Caco-2 (cell line): ENCODE results near the gene AGAP2. TPM values are rescaled to one million over a fixed set of nuclear protein-coding genes. Genes with fewer than 3 reads are reported as not detected.

Source experiments
- BruUV-seq: library from RNA; stranded (reverse); fragments of 400-500 nt; replicated peaks from 2 replicates; lab custom pipeline; 2021; lab: Mats Ljungman, UMichigan
- CTCF ChIA-PET: fragments of 300-600 bp; sonication (Branson Sonifier 250); formaldehyde crosslinking; loops from one replicate; lab custom pipeline; 2022; ENCODE audit warnings: antibody characterized with exemption; lab: Charles Lee
- POLR2A ChIA-PET: fragments of 300-600 bp; sonication (Branson Sonifier 250); formaldehyde crosslinking; loops from one replicate; lab custom pipeline; 2022; ENCODE audit warnings: antibody characterized with exemption; lab: Charles Lee
- DNase-seq, 2 experiments: peaks; one replicate each; pipeline versions ENCODE4 v3.0.0 to v3.0.0-alpha.2; 2020 to 2022
- H3K27me3 ChIP-seq: replicated peaks from 2 replicates; pipeline ENCODE4 v1.6.0; 2011; ENCODE audit warnings: low read length; ENCODE audit not compliant: control insufficient read depth, insufficient read depth
- H3K36me3 ChIP-seq: 2 replicates; pipeline ENCODE4 v1.5.1; 2011; ENCODE audit warnings: low read length; ENCODE audit not compliant: control insufficient read depth, insufficient read depth
- H3K4me1 ChIP-seq: fragments of 250-450 bp; sonication (Bioruptor Pico); 2 replicates; pipeline ENCODE4 v1.5.1; 2020; ENCODE audit warnings: mild to moderate bottlenecking
- H3K4me3 ChIP-seq: 2 replicates; pipeline ENCODE4 v1.5.1; 2011; ENCODE audit warnings: low read depth, mild to moderate bottlenecking, control low read depth, low read length
- H3K9me3 ChIP-seq: fragments of 250-450 bp; sonication (Bioruptor Pico); 2 replicates; pipeline ENCODE4 v1.5.1; 2020; ENCODE audit warnings: mild to moderate bottlenecking, moderate library complexity
- H3K27ac Mint-ChIP-seq: one replicate; pipeline ENCODE4 v1.8.0; 2022; ENCODE audit warnings: mixed read lengths; ENCODE audit not compliant: unreplicated experiment
- H3K27me3 Mint-ChIP-seq: one replicate; pipeline ENCODE4 v1.8.0; 2022; ENCODE audit warnings: mixed read lengths; ENCODE audit not compliant: insufficient read depth, unreplicated experiment
- H3K36me3 Mint-ChIP-seq: one replicate; pipeline ENCODE4 v1.8.0; 2022; ENCODE audit warnings: mild to moderate bottlenecking, mixed read lengths; ENCODE audit not compliant: insufficient read depth, unreplicated experiment
- H3K4me1 Mint-ChIP-seq: one replicate; pipeline ENCODE4 v1.8.0; 2022; ENCODE audit warnings: low read depth, mixed read lengths; ENCODE audit not compliant: unreplicated experiment
- H3K4me3 Mint-ChIP-seq: one replicate; pipeline ENCODE4 v1.8.0; 2022; ENCODE audit warnings: mild to moderate bottlenecking, moderate library complexity, mixed read lengths; ENCODE audit not compliant: unreplicated experiment
- H3K9me3 Mint-ChIP-seq: one replicate; pipeline ENCODE4 v1.8.0; 2022; ENCODE audit warnings: mixed read lengths; ENCODE audit not compliant: unreplicated experiment
- intact Hi-C: fragments of 100-400 bp; cut with micrococcal nuclease; formaldehyde crosslinking; loops from one replicate; pipeline ENCODE4 v1.10.0; 2022; ENCODE audit not compliant: unreplicated experiment
- total RNA-seq: library from RNA; stranded (reverse); gene quantifications from 2 replicates; pipeline ENCODE4 v1.2.3, GENCODE V29; 2022
- TF ChIP-seq, protein P1 (sequence below), 2 experiments: fragments of 200-600 bp in 1 of 2; IDR thresholded peaks; 1 replicate in 1 of 2; 2 replicates in 1 of 2; pipeline versions ENCODE4 v1.5.1 to v1.8.0; 2011 to 2022; ENCODE audit warnings: antibody characterized with exemption in 1 of 2, control low read depth in 1 of 2, inconsistent platforms in 1 of 2, low read depth in 1 of 2, low read length in 1 of 2, mild to moderate bottlenecking in 1 of 2, moderate library complexity in 1 of 2; ENCODE audit not compliant: insufficient read depth in 1 of 2, severe bottlenecking in 1 of 2, unreplicated experiment in 1 of 2

AGAP2 gene
- total RNA-seq, 1 experiment from 2014 or later, result 0.09 TPM

DNA sequence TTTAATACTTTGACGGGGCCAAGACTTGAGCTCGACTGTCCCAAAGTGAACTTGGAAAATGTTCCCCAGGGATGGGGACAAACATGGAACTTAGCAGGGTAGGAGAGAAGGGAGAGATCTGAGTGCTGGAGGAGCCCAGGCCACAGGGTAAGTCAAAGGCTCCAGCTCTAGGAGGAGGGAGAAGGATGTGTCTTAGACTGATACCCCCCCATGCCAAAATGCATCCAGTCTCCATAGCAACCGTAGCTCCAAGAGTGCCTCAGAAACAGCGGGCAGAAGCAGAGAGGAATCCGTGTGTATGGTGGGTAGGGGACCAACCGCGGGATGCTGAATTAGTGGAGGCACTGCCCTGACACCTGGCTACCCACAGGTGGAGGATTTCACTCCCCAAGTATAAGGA lies 845 bp upstream of the AGAP2 start:
- Histone ChIP-seq H3K4me3 (no peak overlapping the region), H3K36me3 (no peaks in the 10 kb centered on the region), H3K27me3 (peaks cover 4% of the 10 kb centered on the region), H3K4me1 (peaks cover 12% of the 10 kb centered on the region), H3K9me3 (no peaks in the 10 kb centered on the region)
- peaks cover 22% of the 10 kb centered on the region for H3K4me1 Mint-ChIP-seq
- intact Hi-C loops, result loop anchor here (5.0 kb wide), 2 partner anchors 47 to 282 kb away; partner anchors contain the start of genes GLI1, INHBE and OS9
- POLR2A ChIA-PET, result no interaction called here
- H3K36me3 Mint-ChIP-seq, result peaks cover 5% of the 10 kb centered on the region
- peak overlapping the region; percentile 21 for H3K4me3 Mint-ChIP-seq
- TF ChIP-seq, protein P1, sequence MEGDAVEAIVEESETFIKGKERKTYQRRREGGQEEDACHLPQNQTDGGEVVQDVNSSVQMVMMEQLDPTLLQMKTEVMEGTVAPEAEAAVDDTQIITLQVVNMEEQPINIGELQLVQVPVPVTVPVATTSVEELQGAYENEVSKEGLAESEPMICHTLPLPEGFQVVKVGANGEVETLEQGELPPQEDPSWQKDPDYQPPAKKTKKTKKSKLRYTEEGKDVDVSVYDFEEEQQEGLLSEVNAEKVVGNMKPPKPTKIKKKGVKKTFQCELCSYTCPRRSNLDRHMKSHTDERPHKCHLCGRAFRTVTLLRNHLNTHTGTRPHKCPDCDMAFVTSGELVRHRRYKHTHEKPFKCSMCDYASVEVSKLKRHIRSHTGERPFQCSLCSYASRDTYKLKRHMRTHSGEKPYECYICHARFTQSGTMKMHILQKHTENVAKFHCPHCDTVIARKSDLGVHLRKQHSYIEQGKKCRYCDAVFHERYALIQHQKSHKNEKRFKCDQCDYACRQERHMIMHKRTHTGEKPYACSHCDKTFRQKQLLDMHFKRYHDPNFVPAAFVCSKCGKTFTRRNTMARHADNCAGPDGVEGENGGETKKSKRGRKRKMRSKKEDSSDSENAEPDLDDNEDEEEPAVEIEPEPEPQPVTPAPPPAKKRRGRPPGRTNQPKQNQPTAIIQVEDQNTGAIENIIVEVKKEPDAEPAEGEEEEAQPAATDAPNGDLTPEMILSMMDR (IDR thresholded peaks at IDR 0.05; ENCODE audit: insufficient read depth in 1 of 2, low read depth in 1 of 2, low read length in 1 of 2, severe bottlenecking in 1 of 2, unreplicated experiment in 1 of 2), result no peak
- H3K9me3 Mint-ChIP-seq, result no peaks in the 10 kb centered on the region
- peaks cover 29% of the 10 kb centered on the region for H3K27me3 Mint-ChIP-seq
- H3K27ac Mint-ChIP-seq, result no peak overlapping the region
- CTCF ChIA-PET, result no interaction called here
- DNase-seq, result no peak
- no TSS peak for BruUV-seq

DNA sequence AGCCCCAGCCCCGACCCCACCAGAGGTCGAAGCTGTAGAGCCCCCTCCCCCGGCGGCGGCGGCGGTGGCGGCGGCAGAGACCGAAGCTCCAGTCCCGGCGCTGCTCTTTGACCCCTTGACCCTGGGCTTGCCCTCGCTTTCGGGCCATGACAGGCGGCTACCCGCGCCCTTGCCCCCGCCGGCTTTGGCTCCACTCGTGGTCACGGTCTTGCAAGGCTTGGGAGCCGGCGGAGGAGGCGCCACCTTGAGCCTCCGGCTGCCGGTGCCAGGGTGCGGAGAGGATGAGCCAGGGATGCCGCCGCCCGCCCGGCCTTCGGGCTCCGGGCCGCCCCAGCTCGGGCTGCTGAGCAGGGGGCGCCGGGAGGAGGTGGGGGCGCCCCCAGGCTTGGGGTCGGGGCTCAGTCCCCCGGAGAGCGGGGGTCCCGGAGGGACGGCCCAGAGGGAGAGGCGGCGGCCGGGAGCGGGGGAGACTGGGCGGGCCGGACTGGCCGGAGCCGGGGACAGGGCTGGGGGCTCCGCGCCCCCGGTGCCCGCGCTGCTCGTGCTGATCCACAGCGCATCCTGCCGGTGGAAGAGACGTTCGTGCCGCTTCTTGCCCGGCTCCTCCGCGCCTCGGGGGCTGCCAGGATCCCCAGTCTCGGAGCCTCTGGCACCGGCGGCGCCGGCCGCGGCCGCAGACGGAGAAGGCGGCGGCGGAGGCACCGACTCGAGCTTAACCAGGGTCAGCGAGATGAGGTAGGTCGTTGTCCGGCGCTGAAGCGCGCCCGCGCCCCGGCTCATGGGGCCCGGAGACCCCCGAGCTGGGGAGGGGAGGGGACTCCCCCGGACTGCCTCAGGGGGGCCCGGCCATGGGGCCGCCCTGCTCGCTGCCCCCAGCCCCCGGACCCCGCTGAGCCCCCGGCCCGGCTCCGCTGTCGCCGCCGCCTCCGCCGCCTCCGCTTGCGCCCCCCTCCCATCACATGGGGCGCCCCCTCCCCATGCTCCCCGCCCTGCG lies 778 bp downstream of the AGAP2 start:
- no peak overlapping the region for H3K27ac Mint-ChIP-seq
- no TSS peak for BruUV-seq
- peak overlapping the region; percentile 68 for H3K4me3 Mint-ChIP-seq
- ChIA-PET POLR2A (no interaction called here), CTCF (interaction anchor here (1.0 to 3.8 kb wide), 2 partner anchors 11 to 279 kb away, joined by 3 to 32 read pairs; no protein-coding TSS in a partner anchor)
- no peaks in the 10 kb centered on the region for H3K36me3 Mint-ChIP-seq
- no peaks in the 10 kb centered on the region for H3K9me3 Mint-ChIP-seq
- Histone ChIP-seq H3K4me1 (peaks cover 12% of the 10 kb centered on the region), H3K36me3 (no peaks in the 10 kb centered on the region), H3K9me3 (no peaks in the 10 kb centered on the region), H3K27me3 (peaks cover 7% of the 10 kb centered on the region), H3K4me3 (peak overlapping the region; percentile 33)
- peaks cover 31% of the 10 kb centered on the region for H3K27me3 Mint-ChIP-seq
- intact Hi-C loops, result loop anchor here (5.0 kb wide), 2 partner anchors 45 to 280 kb away; partner anchors contain the start of genes GLI1, INHBE and OS9
- TF ChIP-seq, protein P1 (IDR thresholded peaks at IDR 0.05; ENCODE audit: insufficient read depth in 1 of 2, low read depth in 1 of 2, low read length in 1 of 2, severe bottlenecking in 1 of 2, unreplicated experiment in 1 of 2), result peak in 1 of 2 experiments; percentile 19
- peak in 1 of 2 experiments; percentile 33 for DNase-seq
- peaks cover 17% of the 10 kb centered on the region for H3K4me1 Mint-ChIP-seq

DNA sequence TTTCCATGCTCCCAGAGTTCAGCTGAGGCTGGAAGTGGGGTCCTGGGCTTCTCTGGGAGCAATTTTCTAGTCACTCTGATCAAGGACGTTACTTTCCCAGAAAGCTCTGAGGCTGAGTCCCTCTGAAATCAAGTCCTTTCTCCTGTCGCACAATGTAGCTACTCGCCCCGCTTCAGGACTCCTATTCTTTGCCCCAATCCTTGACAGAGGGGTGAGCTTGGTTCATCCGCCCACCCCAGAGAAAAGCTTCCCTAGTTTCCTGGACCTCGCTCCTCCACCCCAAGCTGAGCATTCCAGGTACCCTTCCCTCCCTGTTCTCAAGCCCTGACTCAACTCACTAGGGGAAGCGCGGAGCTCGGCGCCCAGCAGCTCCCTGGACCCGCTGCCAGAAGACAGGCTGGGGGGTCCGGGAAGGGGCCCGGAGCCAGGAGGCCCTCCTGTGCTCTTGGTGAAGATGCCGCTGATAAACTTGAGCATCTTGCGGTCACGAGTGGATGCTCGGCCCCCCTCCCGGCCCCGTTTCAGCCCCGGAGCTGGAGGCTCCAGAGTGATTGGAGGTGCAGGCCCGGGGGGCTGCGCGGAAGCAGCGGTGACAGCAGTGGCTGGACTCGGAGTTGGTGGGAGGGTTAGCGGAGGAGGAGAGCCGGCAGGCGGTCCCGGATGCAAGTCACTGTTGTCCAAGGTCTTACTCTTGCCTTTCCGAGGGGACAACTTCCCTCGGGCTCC lies 1.6 kb downstream of the AGAP2 start:
- Mint-ChIP-seq H3K9me3 (no peaks in the 10 kb centered on the region), H3K4me3 (peak overlapping the region; percentile 68), H3K4me1 (peaks cover 17% of the 10 kb centered on the region), H3K36me3 (no peaks in the 10 kb centered on the region), H3K27me3 (peaks cover 31% of the 10 kb centered on the region), H3K27ac (no peak overlapping the region)
- no TSS peak for BruUV-seq
- no peaks in the 10 kb centered on the region for H3K36me3 ChIP-seq
- intact Hi-C loops, result loop anchor here (1.0 to 5.0 kb wide), 4 partner anchors 11 to 280 kb away; partner anchors contain the start of genes GLI1, INHBE and OS9
- DNase-seq, result no peak
- TF ChIP-seq, protein P1 (IDR thresholded peaks at IDR 0.05; ENCODE audit: insufficient read depth in 1 of 2, low read depth in 1 of 2, low read length in 1 of 2, severe bottlenecking in 1 of 2, unreplicated experiment in 1 of 2), result no peak
- peaks cover 7% of the 10 kb centered on the region for H3K27me3 ChIP-seq
- H3K4me1 ChIP-seq, result peaks cover 12% of the 10 kb centered on the region
- POLR2A ChIA-PET, result no interaction called here
- CTCF ChIA-PET, result interaction anchor here (0.6 to 3.8 kb wide), 6 partner anchors 8 to 494 kb away, joined by 3 to 32 read pairs (median 4); partner anchors contain the start of genes PIP4K2C and TSPAN31
- H3K9me3 ChIP-seq, result no peaks in the 10 kb centered on the region
- no peak overlapping the region; the same call in none of the 2 replicates for H3K4me3 ChIP-seq
